Measurements from ENCODE around the gene ZSCAN31. TPM values are rescaled to one million over a fixed set of nuclear protein-coding genes. Genes with fewer than 3 reads are reported as not detected.

Gene ZSCAN31
- total and polyA plus RNA-seq, 7 donors, result 3.6 to 41.7 (median 22.8) TPM

DNA sequence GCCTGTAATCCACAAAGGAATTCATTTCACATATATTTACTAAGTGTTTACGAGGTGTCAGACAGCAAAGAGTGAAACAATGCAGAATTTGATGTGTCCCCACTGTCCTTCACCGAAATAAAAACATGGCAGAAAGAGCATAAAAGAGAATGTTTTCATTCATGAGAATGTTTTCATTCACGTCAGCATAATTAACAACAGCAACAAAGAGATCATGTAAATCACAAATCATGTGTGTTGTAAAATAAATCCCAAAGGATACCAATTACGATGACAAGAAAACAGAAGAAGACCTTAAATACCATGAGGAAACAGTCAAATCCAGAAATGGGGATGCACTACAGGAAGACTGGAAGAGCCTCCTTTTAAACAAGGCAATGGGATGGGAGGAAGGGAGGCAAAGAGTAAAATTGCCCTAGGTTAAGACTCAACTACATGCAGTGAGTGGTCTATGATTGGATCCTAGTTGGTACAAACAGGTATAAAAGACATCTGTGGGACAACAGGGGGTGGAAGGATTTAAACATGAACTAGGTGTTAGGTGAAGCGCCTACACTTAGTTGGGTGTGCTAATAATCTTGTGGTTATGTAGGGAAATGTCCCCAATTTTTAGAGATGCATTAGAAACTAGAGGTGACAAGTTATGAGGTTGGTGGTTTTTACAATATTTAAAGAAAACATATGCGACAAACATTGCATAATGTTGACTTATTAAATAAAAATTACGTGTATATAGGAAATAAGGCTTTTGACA, 1.5 kb downstream of the ZSCAN31 start:
- peak overlapping the region; percentile 91 to 99 (median 95) for H3K27ac ChIP-seq
- no peak for TF ChIP-seq POLR2AphosphoS5 (IDR thresholded peaks at IDR 0.05)
- TF ChIP-seq EP300 (IDR thresholded peaks at IDR 0.05), result no peak
- no peak for TF ChIP-seq CTCF (IDR thresholded peaks at IDR 0.05)
- H3K4me3 ChIP-seq, result peak overlapping the region in 3 of 4 donors; percentile 61 to 73 (median 69)
- no peaks in the 10 kb centered on the region for H3K9me3 ChIP-seq
- H3K27me3 ChIP-seq, result no peaks in the 10 kb centered on the region
- WGBS, 2 donors, result 82 to 85% methylated on average over 7 of the region's 7 CpGs
- no peak for DNase-seq
- intact Hi-C loops (cut with DNase I), result loop anchor here (5.0 to 10.0 kb wide), 4 partner anchors 52 to 1187 kb away; partner anchors contain the start of genes PGBD1 and ZSCAN26
- H3K4me1 ChIP-seq, result peaks cover 4 to 35% (median 19%) of the 10 kb centered on the region in 4 donors
- H3K36me3 ChIP-seq, result peaks cover 0 to under 1% (median 0%) of the 10 kb centered on the region in 4 donors

DNA sequence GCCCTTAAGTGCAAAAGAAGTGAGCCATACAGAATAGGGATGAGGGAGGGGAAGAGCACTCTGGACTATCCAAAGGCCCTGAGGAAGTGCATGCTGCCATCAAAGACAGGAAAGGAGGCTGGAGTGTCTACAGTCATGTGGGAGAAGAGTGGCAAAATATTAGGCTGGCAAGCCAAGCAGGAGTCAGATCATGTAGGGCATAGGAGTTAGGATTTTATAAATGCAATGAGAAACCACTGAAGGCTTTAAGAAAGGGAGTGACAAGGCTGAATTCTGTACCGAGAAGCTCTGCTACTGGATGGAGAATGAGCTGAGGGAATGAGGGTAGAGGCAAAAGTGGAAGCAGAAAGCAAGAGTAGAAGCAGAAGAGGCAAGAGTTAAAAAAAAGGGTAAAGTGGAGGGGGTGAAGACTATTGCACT, 2.3 kb downstream of the ZSCAN31 start:
- no peak for DNase-seq
- Histone ChIP-seq H3K27me3 (no peaks in the 10 kb centered on the region), H3K27ac (peak overlapping the region in 3 of 4 donors; percentile 91 to 99 (median 94)), H3K36me3 (peaks cover 0 to 8% (median 6%) of the 10 kb centered on the region in 4 donors), H3K9me3 (peaks cover 0 to 4% (median 0%) of the 10 kb centered on the region in 4 donors), H3K4me1 (peaks cover 4 to 35% (median 19%) of the 10 kb centered on the region in 4 donors), H3K4me3 (no peak overlapping the region)
- intact Hi-C loops (cut with DNase I), result loop anchor here (5.0 to 10.0 kb wide), 2 partner anchors 51 to 651 kb away; partner anchors contain the start of gene PGBD1
- no peak for TF ChIP-seq POLR2A (IDR thresholded peaks at IDR 0.05)
- TF ChIP-seq EP300 (IDR thresholded peaks at IDR 0.05), result no peak
- TF ChIP-seq CTCF (IDR thresholded peaks at IDR 0.05), result no peak
- no peak for TF ChIP-seq POLR2AphosphoS5 (IDR thresholded peaks at IDR 0.05)
- 94% methylated on average over 1 of the region's 1 CpG for WGBS, 2 donors

GRCh38 chr6:28333047-28333446, 2.9 kb downstream of the ZSCAN31 start:
- peaks cover 0 to 4% (median 0%) of the 10 kb centered on the region in 4 donors for H3K9me3 ChIP-seq
- no peaks in the 10 kb centered on the region for H3K27me3 ChIP-seq
- DNase-seq, result no peak
- peaks cover 0 to 11% (median 7%) of the 10 kb centered on the region in 4 donors for H3K36me3 ChIP-seq
- peaks cover 4 to 30% (median 19%) of the 10 kb centered on the region in 4 donors for H3K4me1 ChIP-seq
- H3K4me3 ChIP-seq, result no peak overlapping the region
- intact Hi-C loops (cut with DNase I), result loop anchor here (5.0 to 10.0 kb wide), 2 partner anchors 51 to 652 kb away; partner anchors contain the start of gene PGBD1
- H3K27ac ChIP-seq, result peak overlapping the region in 3 of 4 donors; percentile 91 to 99 (median 94)
- WGBS, 2 donors, result 93 to 96% methylated on average over 2 of the region's 2 CpGs
- TF ChIP-seq CTCF (IDR thresholded peaks at IDR 0.05) (no peak), POLR2A (IDR thresholded peaks at IDR 0.05) (no peak), EP300 (IDR thresholded peaks at IDR 0.05) (no peak), POLR2AphosphoS5 (IDR thresholded peaks at IDR 0.05) (no peak)

- TF ChIP-seq POLR2A (IDR thresholded peaks at IDR 0.05) (no peak), CTCF (IDR thresholded peaks at IDR 0.05) (no peak), EP300 (IDR thresholded peaks at IDR 0.05) (no peak), POLR2AphosphoS5 (IDR thresholded peaks at IDR 0.05) (no peak)
- Histone ChIP-seq H3K4me1 (peaks cover 0 to 15% (median 7%) of the 10 kb centered on the region in 4 donors), H3K36me3 (peaks cover 20 to 41% (median 31%) of the 10 kb centered on the region in 4 donors), H3K27me3 (no peaks in the 10 kb centered on the region), H3K27ac (no peak overlapping the region), H3K4me3 (no peak overlapping the region), H3K9me3 (peaks cover 7 to 24% (median 17%) of the 10 kb centered on the region in 4 donors)
- intact Hi-C loops (cut with DNase I), result loop anchor here (5.0 to 10.0 kb wide), 2 partner anchors 48 to 655 kb away; partner anchors contain the start of gene PGBD1
- DNase-seq, result no peak
- 47 to 82% methylated on average over 1 of the region's 1 CpG for WGBS, 2 donors
Observed at GRCh38 chr6:28330041-28330440, 5.9 kb downstream of the ZSCAN31 start.
